ENCODE measurements around the gene NTRK1. TPM values are rescaled to one million over a fixed set of nuclear protein-coding genes. Genes with fewer than 3 reads are reported as not detected.

NTRK1 gene
- total and polyA plus RNA-seq, 2 of the 13 experiments (the other 11 are each of a cell fraction or from before 2014, with no cell fraction given), result not detected

- Histone ChIP-seq H3K4me2 (ENCODE audit: low read depth, low read length) (no peak overlapping the region), H3K79me2 (ENCODE audit: insufficient read depth, low read length) (no peaks in the 10 kb centered on the region), H3K36me3 (replicated peaks in 1 of 2; ENCODE audit: control insufficient read depth in 1 of 2, insufficient read depth in 2 of 2, low read length in 2 of 2) (no peaks in the 10 kb centered on the region), H3K9ac (ENCODE audit: insufficient read depth, low read depth, low read length) (no peak overlapping the region), H3K27ac (ENCODE audit: extremely low read length, insufficient read depth, low read length) (no peak overlapping the region), H3K27me3 (ENCODE audit: control insufficient read depth in 1 of 2, insufficient read depth in 2 of 2, low read length in 2 of 2) (peaks cover 6 to 58% of the 10 kb centered on the region in 2 experiments; a peak in 4 of 5 replicates), H3K4me3 (replicated peaks in 1 of 3; ENCODE audit: insufficient read depth in 1 of 3, low read depth in 2 of 3, low read length in 3 of 3) (no peak overlapping the region), H4K20me1 (ENCODE audit: insufficient read depth, low read length) (no peaks in the 10 kb centered on the region), H3K9me3 (ENCODE audit: low read length) (no peaks in the 10 kb centered on the region), H3K4me1 (ENCODE audit: insufficient read depth, low read length) (no peaks in the 10 kb centered on the region), H2AFZ (ENCODE audit: low read length) (no peak overlapping the region)
- no peak for ATAC-seq
- FAIRE-seq, result no peak
- CTCF ChIA-PET (ENCODE audit: low intra/inter-chr PET ratio, low total read pairs), result no interaction called here
- in situ Hi-C loops (cut with HindIII; ENCODE audit: extremely low pct_ligation_motif_present, low pct_unique_long_range_greater_than_20kb) (loop anchor here (10.0 kb wide), 1 partner anchor 175 kb away; no protein-coding TSS in a partner anchor), intact Hi-C loops (cut with micrococcal nuclease; ENCODE audit: unreplicated experiment) (loop anchor here (10.0 kb wide), 1 partner anchor 75 kb away; no protein-coding TSS in a partner anchor)
- no peak for DNase-seq (ENCODE audit: low spot score)
- no TSS peak for BruUV-seq (replicated peaks)
- POLR2A ChIA-PET, result no interaction called here
- WGBS (ENCODE audit: low lambda C conversion rate), result 6% methylated on average over 7 of the region's 9 CpGs
- no peak for TF ChIP-seq FOXO1 (CRISPR knock-in tag; IDR thresholded peaks at IDR 0.05)
- TF ChIP-seq HMGA1 (CRISPR knock-in tag; conservative IDR thresholded peaks at IDR 0.05), result no peak
- TF ChIP-seq ZNF607 (CRISPR knock-in tag; IDR thresholded peaks at IDR 0.05; ENCODE audit: borderline replicate concordance), result no peak
- TF ChIP-seq NCOA1 (CRISPR knock-in tag; IDR thresholded peaks at IDR 0.05), result no peak
- TF ChIP-seq, protein P1, sequence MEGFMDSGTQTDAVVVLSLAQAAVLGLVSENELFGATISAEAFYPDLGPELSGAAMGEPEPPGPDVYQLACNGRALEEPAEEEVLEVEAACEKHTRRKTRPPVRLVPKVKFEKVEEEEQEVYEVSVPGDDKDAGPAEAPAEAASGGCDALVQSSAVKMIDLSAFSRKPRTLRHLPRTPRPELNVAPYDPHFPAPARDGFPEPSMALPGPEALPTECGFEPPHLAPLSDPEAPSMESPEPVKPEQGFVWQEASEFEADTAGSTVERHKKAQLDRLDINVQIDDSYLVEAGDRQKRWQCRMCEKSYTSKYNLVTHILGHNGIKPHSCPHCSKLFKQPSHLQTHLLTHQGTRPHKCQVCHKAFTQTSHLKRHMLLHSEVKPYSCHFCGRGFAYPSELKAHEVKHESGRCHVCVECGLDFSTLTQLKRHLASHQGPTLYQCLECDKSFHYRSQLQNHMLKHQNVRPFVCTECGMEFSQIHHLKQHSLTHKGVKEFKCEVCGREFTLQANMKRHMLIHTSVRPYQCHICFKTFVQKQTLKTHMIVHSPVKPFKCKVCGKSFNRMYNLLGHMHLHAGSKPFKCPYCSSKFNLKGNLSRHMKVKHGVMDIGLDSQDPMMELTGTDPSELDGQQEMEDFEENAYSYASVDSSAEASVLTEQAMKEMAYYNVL (CRISPR knock-in tag; IDR thresholded peaks at IDR 0.05; ENCODE audit: borderline replicate concordance), result no peak
- no peak for TF ChIP-seq ASH2L (IDR thresholded peaks at IDR 0.05; ENCODE audit: insufficient read length, low read depth, low read length)
- TF ChIP-seq HNF4G (IDR thresholded peaks at IDR 0.05; ENCODE audit: borderline replicate concordance, low read depth, low read length), result no peak
- no peak for TF ChIP-seq HNF4G (CRISPR knock-in tag; IDR thresholded peaks at IDR 0.05; ENCODE audit: borderline replicate concordance, low read depth)
- TF ChIP-seq, protein P2, sequence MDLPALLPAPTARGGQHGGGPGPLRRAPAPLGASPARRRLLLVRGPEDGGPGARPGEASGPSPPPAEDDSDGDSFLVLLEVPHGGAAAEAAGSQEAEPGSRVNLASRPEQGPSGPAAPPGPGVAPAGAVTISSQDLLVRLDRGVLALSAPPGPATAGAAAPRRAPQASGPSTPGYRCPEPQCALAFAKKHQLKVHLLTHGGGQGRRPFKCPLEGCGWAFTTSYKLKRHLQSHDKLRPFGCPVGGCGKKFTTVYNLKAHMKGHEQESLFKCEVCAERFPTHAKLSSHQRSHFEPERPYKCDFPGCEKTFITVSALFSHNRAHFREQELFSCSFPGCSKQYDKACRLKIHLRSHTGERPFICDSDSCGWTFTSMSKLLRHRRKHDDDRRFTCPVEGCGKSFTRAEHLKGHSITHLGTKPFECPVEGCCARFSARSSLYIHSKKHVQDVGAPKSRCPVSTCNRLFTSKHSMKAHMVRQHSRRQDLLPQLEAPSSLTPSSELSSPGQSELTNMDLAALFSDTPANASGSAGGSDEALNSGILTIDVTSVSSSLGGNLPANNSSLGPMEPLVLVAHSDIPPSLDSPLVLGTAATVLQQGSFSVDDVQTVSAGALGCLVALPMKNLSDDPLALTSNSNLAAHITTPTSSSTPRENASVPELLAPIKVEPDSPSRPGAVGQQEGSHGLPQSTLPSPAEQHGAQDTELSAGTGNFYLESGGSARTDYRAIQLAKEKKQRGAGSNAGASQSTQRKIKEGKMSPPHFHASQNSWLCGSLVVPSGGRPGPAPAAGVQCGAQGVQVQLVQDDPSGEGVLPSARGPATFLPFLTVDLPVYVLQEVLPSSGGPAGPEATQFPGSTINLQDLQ (CRISPR knock-in tag; IDR thresholded peaks at IDR 0.05), result no peak
- no peak for TF ChIP-seq ZZZ3 (CRISPR knock-in tag; IDR thresholded peaks at IDR 0.05; ENCODE audit: borderline replicate concordance)
These were observed 8.8 kb downstream of the NTRK1 start for GRCh38 chr1:156869455-156869854.

All from HepG2 (cell line).